ENCODE data around the gene SYT1.
"Not testable (repeated sequence)": the region's sequence is repeated elsewhere in the genome, so short reads cannot be mapped to it uniquely, and the experiment has no call there.

The SYT1 gene

DNA sequence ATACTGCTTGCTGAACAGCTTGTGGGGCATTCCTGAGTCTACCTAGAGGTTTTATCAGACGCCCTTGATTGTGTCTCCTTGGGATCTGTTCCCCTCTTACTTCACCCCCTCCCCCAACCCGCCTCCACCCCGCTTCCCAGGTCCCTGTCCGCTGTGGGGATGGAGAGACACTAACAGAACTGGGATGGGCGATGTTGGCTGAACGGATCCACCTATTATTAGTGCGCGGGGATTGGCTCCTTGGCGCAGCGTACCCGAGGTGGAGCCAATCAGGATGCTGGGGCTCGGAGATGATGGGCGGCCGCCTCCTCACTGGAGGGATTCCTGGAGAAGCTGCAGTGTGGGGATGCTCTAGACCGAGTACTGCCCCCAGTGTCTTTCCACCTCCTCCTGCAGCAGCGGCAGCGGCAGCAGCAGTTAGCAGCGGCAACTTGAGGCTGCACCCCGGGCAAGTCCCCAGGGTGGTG, at the start of gene SYT1:
Gene SYT1, plus strand, starts transcription at position 372 of the 467 bp plus-strand sequence.
- DNase-seq: no peak

- DNase-seq: no peak
Observed at GRCh38 chr12:78818487-78818886, 46.1 kb upstream of the SYT1 start.

- DNase-seq: no peak
Observed at GRCh38 chr12:78820946-78821345, 43.6 kb upstream of the SYT1 start.

DNA sequence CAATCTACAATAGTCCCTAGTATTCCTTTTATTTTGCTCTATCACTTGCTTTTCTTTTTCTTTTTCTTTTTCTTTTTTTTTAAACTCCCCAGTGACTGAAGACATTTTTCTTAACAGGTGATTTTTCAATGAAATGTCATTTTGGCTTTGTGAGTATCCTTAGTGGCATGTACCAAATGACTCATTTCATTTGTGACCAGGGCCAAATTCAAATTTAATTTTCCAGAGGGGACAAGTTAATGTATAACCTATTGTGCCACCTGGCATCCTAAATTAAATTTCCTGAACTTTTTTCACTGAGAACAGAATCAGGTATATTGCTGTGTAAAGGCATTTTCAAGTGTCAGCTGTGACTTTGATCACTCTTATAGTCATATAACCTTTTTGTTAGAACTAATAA, 39.7 kb upstream of the SYT1 start:
- no peak for DNase-seq

GRCh38 chr12:78829690-78830089, 34.9 kb upstream of the SYT1 start:
- DNase-seq: no peak

- no peak for DNase-seq
Observed at GRCh38 chr12:78835493-78835892, 29.1 kb upstream of the SYT1 start.

GRCh38 chr12:78840518-78841019, 24.0 kb upstream of the SYT1 start:
- DNase-seq: not testable (repeated sequence)

GRCh38 chr12:78853231-78853630, 11.3 kb upstream of the SYT1 start:
- no peak for DNase-seq

DNA sequence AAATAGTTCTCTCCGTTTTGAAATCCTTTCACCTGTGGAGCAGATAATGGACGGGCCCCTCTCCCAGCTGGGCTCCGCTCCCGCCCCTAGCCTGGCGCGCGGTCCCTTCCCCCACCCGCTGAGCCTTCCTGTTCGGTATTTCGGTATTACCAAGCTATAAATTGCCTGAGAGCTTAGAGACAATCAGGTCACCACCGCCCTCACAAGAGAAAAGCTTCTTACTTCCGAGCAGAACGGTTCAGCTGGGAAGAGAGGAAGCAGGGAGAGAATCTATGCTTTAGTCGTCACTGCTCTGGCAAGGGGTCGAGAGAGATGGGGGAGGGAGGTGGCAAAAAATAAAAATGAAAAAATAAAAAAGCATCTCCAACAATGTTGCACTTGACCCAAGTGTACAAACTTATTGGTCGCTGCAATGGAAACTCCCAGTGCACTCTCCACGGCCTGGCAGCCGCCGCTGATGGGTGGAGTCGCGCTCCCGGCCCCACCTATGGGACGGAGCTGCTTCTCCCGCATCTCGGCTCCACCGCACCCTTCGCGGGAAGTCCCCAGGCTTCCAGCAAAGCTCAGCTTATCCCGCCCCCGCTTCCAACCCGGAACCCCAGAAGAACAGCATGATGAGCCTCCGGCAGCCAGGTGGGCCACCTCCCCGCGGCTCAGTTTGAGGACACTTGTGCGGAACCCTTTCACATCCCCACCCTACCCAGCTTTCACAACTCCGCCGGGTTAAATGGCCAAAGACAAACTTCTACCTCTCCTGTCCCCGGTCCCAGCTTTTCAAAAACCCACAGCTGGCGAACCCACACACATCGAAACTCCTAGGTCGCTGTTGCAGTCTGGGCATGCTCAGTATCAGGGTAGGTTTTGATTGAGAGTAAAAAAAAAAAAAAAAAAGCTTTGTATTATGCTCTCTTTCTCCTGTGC, 832 bp upstream of the SYT1 start:
- peak; percentile 6 for DNase-seq

- DNase-seq: no peak
Observed at GRCh38 chr12:78864870-78865463, 393 bp downstream of the SYT1 start.

- DNase-seq: no peak
Observed at GRCh38 chr12:78865516-78865915, 942 bp downstream of the SYT1 start.

GRCh38 chr12:78866518-78866917, 1.9 kb downstream of the SYT1 start:
- no peak for DNase-seq

- DNase-seq: no peak
Observed at GRCh38 chr12:78870539-78870938, 6.0 kb downstream of the SYT1 start.

DNA sequence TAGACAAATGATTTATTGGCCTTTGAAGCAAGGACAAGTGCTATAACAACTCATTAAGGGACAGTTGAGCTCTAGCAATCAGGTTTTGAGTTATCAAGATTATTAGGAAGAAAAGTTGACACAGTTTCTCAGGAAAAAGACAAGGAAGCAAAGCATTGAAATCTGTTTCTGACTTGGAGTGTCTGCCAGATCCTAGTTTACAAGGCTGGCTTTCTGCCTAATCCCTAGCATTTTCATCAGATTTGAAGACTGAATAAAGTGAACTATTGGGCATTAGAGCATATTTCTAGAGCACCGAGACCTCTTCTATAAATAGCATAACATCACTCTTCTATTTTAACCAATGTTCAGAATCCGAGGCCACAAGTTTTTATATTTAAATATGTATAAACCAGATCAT, 7.0 kb downstream of the SYT1 start:
- DNase-seq: no peak

GRCh38 chr12:78878459-78878858, 13.9 kb downstream of the SYT1 start:
- no peak for DNase-seq

GRCh38 chr12:78878866-78879265, 14.3 kb downstream of the SYT1 start:
- DNase-seq: no peak

DNA sequence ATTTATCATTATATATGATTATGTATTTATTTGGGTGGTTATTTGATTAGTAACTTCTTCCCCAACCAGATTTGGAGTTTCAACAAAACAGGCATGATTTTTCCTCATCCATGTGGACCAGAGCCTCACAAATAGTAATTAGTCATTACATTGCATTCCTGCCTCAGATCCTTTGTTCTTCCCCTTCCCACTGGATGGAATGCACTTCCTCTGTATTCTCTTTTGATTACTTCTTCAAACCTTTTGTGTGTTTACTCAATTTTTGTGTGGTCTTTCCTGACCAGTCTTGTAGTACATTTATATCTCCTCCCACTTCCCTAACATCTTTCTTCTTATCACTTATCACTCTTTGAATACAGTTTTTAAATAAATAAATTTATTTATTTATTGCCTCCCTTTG, 15.5 kb downstream of the SYT1 start:
- DNase-seq: no peak

- DNase-seq: no peak
Observed at GRCh38 chr12:78881685-78882084, 17.1 kb downstream of the SYT1 start.

DNA sequence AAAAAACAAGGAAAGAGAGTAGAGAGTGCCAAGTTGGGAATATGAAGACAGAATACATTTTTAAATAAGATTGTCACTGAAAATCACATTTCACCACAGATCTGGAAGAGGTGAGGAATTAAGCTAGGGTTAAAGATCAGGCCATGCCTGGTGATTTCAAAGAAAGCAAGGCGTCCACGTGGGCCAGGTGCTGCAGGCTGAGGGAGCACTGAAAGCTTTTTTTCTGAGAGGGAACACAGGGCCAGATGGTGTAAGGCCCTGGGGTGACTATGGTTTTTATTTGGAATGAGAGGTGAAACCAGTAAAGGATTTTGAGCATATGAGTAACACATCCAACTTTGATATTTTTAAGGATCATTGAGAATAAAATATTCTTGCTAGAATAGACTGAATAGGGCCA, 20.9 kb downstream of the SYT1 start:
- no peak for DNase-seq

DNA sequence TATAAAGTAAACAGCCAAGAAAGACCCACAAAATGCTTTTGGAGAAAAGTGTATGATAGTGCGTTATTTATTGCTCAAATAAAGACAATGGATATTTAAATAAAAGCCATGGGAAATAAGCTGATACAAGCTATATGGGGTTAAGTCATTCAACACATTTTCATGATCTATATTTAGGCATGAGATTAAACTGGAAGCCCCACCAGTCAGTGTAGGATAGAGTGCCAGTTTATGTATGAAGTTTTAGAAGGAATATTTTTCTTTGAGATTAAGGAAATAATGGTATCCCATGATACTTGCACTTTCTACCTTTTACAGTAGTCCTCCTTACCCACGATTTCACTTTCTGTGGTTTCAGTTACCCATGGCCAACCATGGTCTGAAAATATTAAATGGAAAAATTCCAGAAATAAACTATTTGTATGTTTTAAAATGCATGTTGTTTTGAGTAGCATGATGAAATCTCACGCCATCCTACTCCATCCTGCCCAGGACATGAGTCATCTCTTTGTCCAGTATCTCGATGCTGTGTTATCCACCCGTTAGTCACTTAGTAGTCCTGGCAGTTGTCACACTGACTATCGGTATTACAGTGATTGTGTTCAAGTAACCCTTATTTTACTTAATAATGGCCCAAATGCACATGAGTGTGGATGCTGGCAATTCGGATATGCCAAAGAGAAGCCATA, 22.3 kb downstream of the SYT1 start:
- DNase-seq: no peak

DNA sequence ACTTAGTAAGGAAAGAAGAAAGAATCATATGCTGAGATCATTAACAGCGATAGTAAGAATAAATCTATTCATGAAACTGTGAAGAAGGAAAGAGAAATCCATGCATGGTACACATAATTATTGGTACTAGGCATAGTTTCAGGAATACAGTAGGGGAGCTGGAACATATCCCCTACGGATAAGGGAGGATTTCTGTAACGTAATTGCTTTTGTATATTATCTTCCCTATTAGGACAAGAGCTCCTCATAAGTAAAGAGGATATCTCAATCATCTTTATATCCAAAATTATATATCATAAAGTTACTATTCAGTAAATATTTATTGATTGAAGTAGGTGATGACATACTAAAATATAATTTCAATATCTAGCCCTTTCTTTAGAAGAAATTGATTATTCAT, 22.9 kb downstream of the SYT1 start:
- no peak for DNase-seq

GRCh38 chr12:78888568-78888967, 24.0 kb downstream of the SYT1 start:
- no peak for DNase-seq

GRCh38 chr12:78891646-78892353, 27.2 kb downstream of the SYT1 start:
- no peak for DNase-seq
